A549 (cell line): Measurements from ENCODE around the gene USP34. TPM values are rescaled to one million over a fixed set of nuclear protein-coding genes. Genes with fewer than 3 reads are reported as not detected.
A peak's percentile ranks its signal among the peaks of the same experiment; 100 is the strongest.

ENCODE experiments used
- ATAC-seq, 2 experiments: fragments of 200-7000 bp in 1 of 2; fragments of >200 bp in 1 of 2; cut with Nextera tagmentation in 1 of 2; cut with Tn5 transposase in 1 of 2; 3 replicates each; pipeline versions ENCODE4 v1.8.0 to v1.9.1; 2018 to 2020; ENCODE audit warnings: mild to moderate bottlenecking in 1 of 2, moderate library complexity in 1 of 2
- CTCF ChIA-PET: fragments of 300-600 bp; sonication (Branson Sonifier 250); formaldehyde crosslinking; extraction: SDS; loops from one replicate; lab custom pipeline; 2021; ENCODE audit warnings: antibody characterized with exemption, inconsistent platforms; lab: Yijun Ruan, JAX
- POLR2A ChIA-PET: fragments of 350-600 bp; formaldehyde crosslinking; extraction: SDS; loops from one replicate; lab custom pipeline; 2021; ENCODE audit warnings: antibody characterized with exemption, inconsistent platforms; lab: Yijun Ruan, JAX
- DNase-seq, 2 experiments: peaks; one replicate each; pipeline versions ENCODE4 v3.0.0 to v3.0.0-alpha.2; 2011 to 2016; ENCODE audit warnings: low read depth in 1 of 2, low spot score in 1 of 2
- FAIRE-seq: peaks from 2 replicates; lab custom pipeline; 2011; peaks lifted over from hg19 to GRCh38; lab: Jason Lieb, UNC
- H3K27ac ChIP-seq, 2 experiments: fragments of >200 bp; sonication (Bioruptor Twin); formaldehyde crosslinking; 3 replicates each; pipeline ENCODE4 v1.5.1; 2016 to 2017
- H3K4me1 ChIP-seq: fragments of >200 bp; sonication (Bioruptor Twin); formaldehyde crosslinking; 3 replicates; pipeline ENCODE4 v1.6.1; 2016
- H3K4me2 ChIP-seq: fragments of >200 bp; sonication (Bioruptor Twin); formaldehyde crosslinking; 3 replicates; pipeline ENCODE4 v1.6.1; 2016
- H3K4me3 ChIP-seq: fragments of >200 bp; sonication (Bioruptor Twin); formaldehyde crosslinking; 3 replicates; pipeline ENCODE4 v1.5.1; 2016
- H3K9me3 ChIP-seq: fragments of >200 bp; sonication (Bioruptor Twin); formaldehyde crosslinking; 3 replicates; pipeline ENCODE4 v1.6.1; 2016
- CBX2 ChIP-seq: fragments of 200-600 bp; sonication (generic); IDR thresholded peaks from 2 replicates; pipeline ENCODE4 v1.6.1; 2016; ENCODE audit warnings: low read depth, mild to moderate bottlenecking, borderline replicate concordance
- CHD2 ChIP-seq: fragments of 150-350 bp; IDR thresholded peaks from 2 replicates; pipeline ENCODE4 v1.6.1; 2014; ENCODE audit warnings: low read length; ENCODE audit not compliant: partially characterized antibody
- EHF ChIP-seq: fragments of 250-450 bp; sonication (Bioruptor Pico); IDR thresholded peaks from 2 replicates; pipeline ENCODE4 v1.5.0; 2020; ENCODE audit warnings: mild to moderate bottlenecking
- EP300 ChIP-seq, 2 experiments: fragments of >200 bp; sonication (Bioruptor Twin); formaldehyde crosslinking; IDR thresholded peaks; 2 replicates in 1 of 2; 3 replicates in 1 of 2; pipeline ENCODE4 v1.6.1; 2016 to 2017
- FOSB ChIP-seq: fragments of 250-450 bp; sonication (Bioruptor Pico); IDR thresholded peaks from 2 replicates; pipeline ENCODE4 v1.5.0; 2020; ENCODE audit warnings: mild to moderate bottlenecking, moderate library complexity
- HOXB13 ChIP-seq: fragments of 250-450 bp; sonication (Bioruptor Pico); IDR thresholded peaks from 2 replicates; pipeline ENCODE4 v1.5.0; 2020; ENCODE audit warnings: low read depth, mild to moderate bottlenecking, moderate library complexity
- KDM5A ChIP-seq: fragments of 200-600 bp; sonication (generic); IDR thresholded peaks from 2 replicates; pipeline ENCODE4 v1.6.1; 2016; ENCODE audit warnings: antibody characterized with exemption, mild to moderate bottlenecking
- MAFK ChIP-seq: fragments of 450-650 bp; IDR thresholded peaks from 2 replicates; pipeline ENCODE4 v1.6.1; 2014; ENCODE audit not compliant: partially characterized antibody
- MYC ChIP-seq: IDR thresholded peaks from 2 replicates; pipeline ENCODE4 v1.6.1; 2012; ENCODE audit warnings: mild to moderate bottlenecking, inconsistent platforms, low read length, improper control_type of control experiment, borderline replicate concordance
- NFE2L2 ChIP-seq: fragments of 150-350 bp; conservative IDR thresholded peaks from 2 replicates; pipeline ENCODE4 v1.6.1; 2014; ENCODE audit warnings: low read length
- NPAS2 ChIP-seq: fragments of 250-450 bp; sonication (Bioruptor Pico); IDR thresholded peaks from 2 replicates; pipeline ENCODE4 v1.8.0; 2022; ENCODE audit warnings: mild to moderate bottlenecking, moderate library complexity, borderline replicate concordance
- TFCP2L1 ChIP-seq: fragments of 250-450 bp; sonication (Bioruptor Pico); IDR thresholded peaks from 2 replicates; pipeline ENCODE4 v1.5.0; 2021; ENCODE audit warnings: mild to moderate bottlenecking
- WGBS: methylation state at CpG from one replicate; pipeline ENCODE4 v1.1.6; 2017; ENCODE audit errors: missing lambda C conversion rate; 5-methylcytosine and 5-hydroxymethylcytosine counted together
- polyA plus RNA-seq, 4 experiments: library from polyadenylated mRNA; depleted of rRNA in 3 of 4; stranded (reverse); fragments of >200 nt; fragmentation: RNase III in 1 of 4; extraction: RNeasy Plus Mini Kit Qiagen cat#74134 plus additional on column Dnase treatment in 1 of 4; gene quantifications; 2 replicates in 3 of 4; 3 replicates in 1 of 4; pipeline ENCODE4 v1.2.3, GENCODE V29; 2011 to 2017
- TF ChIP-seq, protein P1 (sequence below): IDR thresholded peaks from 2 replicates; pipeline ENCODE4 v1.6.1; 2012
- TF ChIP-seq, protein P2 (sequence below): fragments of >200 bp; sonication (Bioruptor Twin); formaldehyde crosslinking; IDR thresholded peaks from 3 replicates; pipeline ENCODE4 v1.5.1; 2016
- TF ChIP-seq, protein P3 (sequence below): fragments of 150-350 bp; IDR thresholded peaks from 2 replicates; pipeline ENCODE4 v1.6.1; 2014; ENCODE audit warnings: low read depth, mild to moderate bottlenecking, low read length
- TF ChIP-seq, protein P4 (sequence below): fragments of >200 bp; sonication (Bioruptor Twin); formaldehyde crosslinking; IDR thresholded peaks from 2 replicates; pipeline ENCODE4 v1.6.1; 2016

USP34 gene
- polyA plus RNA-seq, 2 of the 4 experiments (the other 2 are of a cell fraction), result 47.7 to 132 TPM

DNA sequence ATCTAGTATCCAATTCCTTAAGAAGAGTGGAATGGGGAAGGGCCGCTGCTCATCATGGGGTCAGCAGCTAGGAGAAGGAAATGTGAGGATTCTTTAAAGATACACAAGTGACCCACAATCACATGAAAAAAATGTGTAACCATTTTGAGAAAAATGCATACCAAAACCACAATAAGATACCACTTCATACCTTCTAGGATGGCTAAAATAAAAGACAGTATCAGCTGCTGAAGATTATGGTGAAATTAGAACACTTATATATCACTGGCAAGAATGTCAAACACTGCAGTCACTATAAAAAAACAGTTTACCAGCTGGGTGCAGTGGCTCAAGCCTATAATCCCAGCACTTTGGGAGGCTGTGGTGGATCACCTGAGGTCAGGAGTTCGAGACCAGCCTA, 241.0 kb downstream of the USP34 start:
- ATAC-seq, result no peak
- 93% methylated on average over 2 of the region's 2 CpGs for WGBS

DNA sequence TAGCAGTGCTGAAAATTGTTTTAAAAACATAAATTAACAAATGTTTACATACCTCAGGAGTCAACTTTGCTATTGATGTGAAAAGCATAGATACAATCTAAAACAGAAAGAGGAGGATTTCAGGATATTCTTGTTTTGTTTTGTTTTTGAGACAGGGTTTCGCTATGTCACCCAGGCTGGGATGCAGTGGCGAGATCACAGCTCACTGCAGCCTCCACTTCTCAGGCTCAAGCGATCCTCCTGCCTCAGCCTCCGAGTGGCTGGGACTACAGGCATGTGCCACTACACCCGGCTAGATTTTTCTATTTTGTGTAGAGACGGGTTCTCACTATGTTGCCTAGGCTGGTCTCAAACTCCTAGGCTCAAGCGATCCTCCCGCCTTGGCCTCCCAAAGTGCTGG, 248.3 kb downstream of the USP34 start:
- Histone ChIP-seq H3K4me3 (no peak overlapping the region), H3K4me2 (no peak overlapping the region), H3K27ac (no peak overlapping the region), H3K4me1 (0 out of 3 replicates have a peak, but pooled peaks cover 3% of the 10 kb centered on the region)
- WGBS, result 92% methylated on average over 8 of the region's 8 CpGs
- no peak for TF ChIP-seq HOXB13 (CRISPR knock-in tag)
- TF ChIP-seq NPAS2 (CRISPR knock-in tag), result no peak
- TF ChIP-seq, protein P1, sequence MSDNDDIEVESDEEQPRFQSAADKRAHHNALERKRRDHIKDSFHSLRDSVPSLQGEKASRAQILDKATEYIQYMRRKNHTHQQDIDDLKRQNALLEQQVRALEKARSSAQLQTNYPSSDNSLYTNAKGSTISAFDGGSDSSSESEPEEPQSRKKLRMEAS, result no peak
- TF ChIP-seq, all 56 proteins: peak for 0
- CTCF ChIA-PET, result no interaction called here
- POLR2A ChIA-PET, result no interaction called here
- FAIRE-seq, result no peak
- DNase-seq, result no peak
- no peak for ATAC-seq
- no peaks in the 10 kb centered on the region for H3K9me3 ChIP-seq

More for the DNA sequence above, 241.0 kb downstream of the USP34 start:
- no peak for FAIRE-seq
- TF ChIP-seq, protein P2, sequence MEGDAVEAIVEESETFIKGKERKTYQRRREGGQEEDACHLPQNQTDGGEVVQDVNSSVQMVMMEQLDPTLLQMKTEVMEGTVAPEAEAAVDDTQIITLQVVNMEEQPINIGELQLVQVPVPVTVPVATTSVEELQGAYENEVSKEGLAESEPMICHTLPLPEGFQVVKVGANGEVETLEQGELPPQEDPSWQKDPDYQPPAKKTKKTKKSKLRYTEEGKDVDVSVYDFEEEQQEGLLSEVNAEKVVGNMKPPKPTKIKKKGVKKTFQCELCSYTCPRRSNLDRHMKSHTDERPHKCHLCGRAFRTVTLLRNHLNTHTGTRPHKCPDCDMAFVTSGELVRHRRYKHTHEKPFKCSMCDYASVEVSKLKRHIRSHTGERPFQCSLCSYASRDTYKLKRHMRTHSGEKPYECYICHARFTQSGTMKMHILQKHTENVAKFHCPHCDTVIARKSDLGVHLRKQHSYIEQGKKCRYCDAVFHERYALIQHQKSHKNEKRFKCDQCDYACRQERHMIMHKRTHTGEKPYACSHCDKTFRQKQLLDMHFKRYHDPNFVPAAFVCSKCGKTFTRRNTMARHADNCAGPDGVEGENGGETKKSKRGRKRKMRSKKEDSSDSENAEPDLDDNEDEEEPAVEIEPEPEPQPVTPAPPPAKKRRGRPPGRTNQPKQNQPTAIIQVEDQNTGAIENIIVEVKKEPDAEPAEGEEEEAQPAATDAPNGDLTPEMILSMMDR, result no peak
- TF ChIP-seq EHF (CRISPR knock-in tag) (no peak), NFE2L2 (no peak), KDM5A (no peak), MAFK (no peak)
- TF ChIP-seq, protein P3, sequence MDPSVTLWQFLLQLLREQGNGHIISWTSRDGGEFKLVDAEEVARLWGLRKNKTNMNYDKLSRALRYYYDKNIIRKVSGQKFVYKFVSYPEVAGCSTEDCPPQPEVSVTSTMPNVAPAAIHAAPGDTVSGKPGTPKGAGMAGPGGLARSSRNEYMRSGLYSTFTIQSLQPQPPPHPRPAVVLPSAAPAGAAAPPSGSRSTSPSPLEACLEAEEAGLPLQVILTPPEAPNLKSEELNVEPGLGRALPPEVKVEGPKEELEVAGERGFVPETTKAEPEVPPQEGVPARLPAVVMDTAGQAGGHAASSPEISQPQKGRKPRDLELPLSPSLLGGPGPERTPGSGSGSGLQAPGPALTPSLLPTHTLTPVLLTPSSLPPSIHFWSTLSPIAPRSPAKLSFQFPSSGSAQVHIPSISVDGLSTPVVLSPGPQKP, result no peak
- no peak for DNase-seq
- no peak overlapping the region for H3K27ac ChIP-seq
- H3K4me3 ChIP-seq, result no peak overlapping the region
- POLR2A ChIA-PET, result no interaction called here
- no peak overlapping the region for H3K4me2 ChIP-seq
- CTCF ChIA-PET, result interaction anchor here (1.5 kb wide), 1 partner anchor 61 kb away, joined by 3 read pairs; no protein-coding TSS in a partner anchor
- H3K4me1 ChIP-seq, result no peaks in the 10 kb centered on the region
- no peaks in the 10 kb centered on the region for H3K9me3 ChIP-seq

DNA sequence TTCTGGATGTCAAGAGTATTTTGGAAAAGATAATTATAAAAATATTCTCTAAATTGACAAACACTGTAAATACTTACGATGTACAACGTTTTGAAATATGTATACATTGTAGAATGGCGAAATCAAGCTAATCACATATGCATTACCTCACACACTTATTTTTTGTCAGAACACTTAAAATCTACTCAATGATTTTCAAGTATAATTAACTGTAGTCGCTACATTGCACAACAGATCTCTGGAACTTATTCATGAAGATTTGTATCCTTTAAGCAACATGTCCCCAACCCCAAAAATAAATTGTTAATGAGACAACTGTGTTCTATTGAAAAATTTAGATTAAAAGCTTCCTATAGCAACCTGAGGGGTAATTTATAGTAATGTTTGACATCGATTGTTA, 249.1 kb downstream of the USP34 start:
- ChIA-PET CTCF (interaction anchor here (1.4 kb wide), 1 partner anchor 10 kb away, joined by 3 read pairs; no protein-coding TSS in a partner anchor), POLR2A (no interaction called here)
- Histone ChIP-seq H3K4me3 (no peak overlapping the region), H3K9me3 (no peaks in the 10 kb centered on the region), H3K4me2 (no peak overlapping the region), H3K27ac (no peak overlapping the region), H3K4me1 (0 out of 3 replicates have a peak, but pooled peaks cover 3% of the 10 kb centered on the region)
- peak; percentile 72 for FAIRE-seq
- no peak for TF ChIP-seq CBX2
- no peak for TF ChIP-seq EP300 (IDR thresholded peaks at IDR 0.05)
- no peak for TF ChIP-seq TFCP2L1 (CRISPR knock-in tag)
- ATAC-seq, result no peak
- no peak for DNase-seq
- WGBS, result 89% methylated on average over 5 of the region's 5 CpGs

DNA sequence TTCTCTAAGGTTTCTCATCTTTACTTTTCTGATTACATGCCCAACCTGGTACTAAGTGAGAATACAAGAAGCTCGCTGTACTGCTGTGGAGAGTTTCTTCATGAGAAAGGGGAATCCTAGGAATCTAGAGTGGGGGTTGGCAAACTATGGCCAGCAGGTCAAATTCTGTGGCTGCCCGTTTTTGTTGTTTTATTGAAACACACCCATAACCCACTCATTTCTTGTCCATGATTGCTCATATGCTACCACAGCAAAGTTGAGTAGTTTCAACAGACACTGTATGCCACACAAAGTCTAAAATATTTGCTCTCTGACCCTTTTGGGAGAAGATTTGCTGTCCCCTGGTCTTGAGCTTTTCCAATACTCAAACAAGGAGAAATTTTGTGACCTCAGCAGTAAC, 250.1 kb downstream of the USP34 start:
- Histone ChIP-seq H3K4me2 (no peak overlapping the region), H3K27ac (no peak overlapping the region), H3K9me3 (no peaks in the 10 kb centered on the region), H3K4me3 (no peak overlapping the region), H3K4me1 (0 out of 3 replicates have a peak, but pooled peaks cover 3% of the 10 kb centered on the region)
- ChIA-PET CTCF (interaction anchor here (0.7 to 1.4 kb wide), 2 partner anchors 9 to 38 kb away, joined by 3 read pairs; no protein-coding TSS in a partner anchor), POLR2A (interaction anchor here (0.7 kb wide), 1 partner anchor 44 kb away, joined by 3 read pairs; no protein-coding TSS in a partner anchor)
- 59% methylated on average over 2 of the region's 2 CpGs for WGBS
- FAIRE-seq, result no peak
- ATAC-seq, result no peak
- no peak for DNase-seq
- TF ChIP-seq NFE2L2 (no peak), FOSB (CRISPR knock-in tag) (no peak), CHD2 (no peak), MYC (no peak)
- TF ChIP-seq, protein P4, sequence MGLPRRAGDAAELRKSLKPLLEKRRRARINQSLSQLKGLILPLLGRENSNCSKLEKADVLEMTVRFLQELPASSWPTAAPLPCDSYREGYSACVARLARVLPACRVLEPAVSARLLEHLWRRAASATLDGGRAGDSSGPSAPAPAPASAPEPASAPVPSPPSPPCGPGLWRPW, result no peak
